Brain microvascular endothelial cell (primary cell): ENCODE measurements around the gene TRIP12.

ENCODE experiments used
- DNase-seq: peaks from one replicate; pipeline ENCODE4 v3.0.0-alpha.2; 2020
- H3K27ac ChIP-seq: fragments of 250-450 bp; sonication (Bioruptor Pico); 2 replicates; pipeline ENCODE4 v1.5.1; 2020; ENCODE audit warnings: mild to moderate bottlenecking, moderate library complexity
- H3K27me3 ChIP-seq: fragments of 250-450 bp; sonication (Bioruptor Pico); replicated peaks from 2 replicates; pipeline ENCODE4 v1.5.1; 2020; ENCODE audit warnings: mild to moderate bottlenecking
- H3K36me3 ChIP-seq: fragments of 250-450 bp; sonication (Bioruptor Pico); replicated peaks from 2 replicates; pipeline ENCODE4 v1.5.1; 2020; ENCODE audit warnings: mild to moderate bottlenecking
- H3K4me3 ChIP-seq: 2 replicates; pipeline ENCODE4 v1.5.1; 2011; ENCODE audit warnings: low read depth, mild to moderate bottlenecking, control low read depth, low read length, moderate library complexity
- CTCF ChIP-seq: IDR thresholded peaks from 2 replicates; pipeline ENCODE4 v1.5.1; 2011; ENCODE audit warnings: low read depth, mild to moderate bottlenecking, moderate library complexity, low read length, control low read depth, inconsistent platforms; ENCODE audit errors: missing control alignments
- in situ Hi-C: cut with HindIII; loops from 2 replicates; pipeline ENCODE4 v1.10.0; 2017; ENCODE audit warnings: low sequenced_read_pairs, low pct_ligation_motif_present

TRIP12 gene

GRCh38 chr2:229832510-229832898 lies 89.3 kb downstream of the TRIP12 start:
- Histone ChIP-seq H3K36me3 (peaks cover 13% of the 10 kb centered on the region), H3K27ac (no peak overlapping the region), H3K4me3 (no peak overlapping the region), H3K27me3 (no peaks in the 10 kb centered on the region)
- no peak for DNase-seq
- in situ Hi-C loops = no loop called here
- TF ChIP-seq CTCF = no peak

- Histone ChIP-seq H3K36me3 (peaks cover 15% of the 10 kb centered on the region), H3K27me3 (no peaks in the 10 kb centered on the region), H3K27ac (no peak overlapping the region), H3K4me3 (no peak overlapping the region)
- TF ChIP-seq CTCF = no peak
- no peak for DNase-seq
- in situ Hi-C loops = no loop called here
Observed at GRCh38 chr2:229831805-229832509, 89.9 kb downstream of the TRIP12 start.

- peak; percentile 27 for TF ChIP-seq CTCF
- Histone ChIP-seq H3K27me3 (no peaks in the 10 kb centered on the region), H3K4me3 (no peak overlapping the region), H3K27ac (no peak overlapping the region), H3K36me3 (peaks cover 29% of the 10 kb centered on the region)
- no peak for DNase-seq
- in situ Hi-C loops = no loop called here
Observed at GRCh38 chr2:229825476-229825875, 96.3 kb downstream of the TRIP12 start.

GRCh38 chr2:229821316-229821715 lies 100.5 kb downstream of the TRIP12 start:
- no peak for DNase-seq
- no peaks in the 10 kb centered on the region for H3K27me3 ChIP-seq
- H3K36me3 ChIP-seq = peaks cover 20% of the 10 kb centered on the region
- H3K27ac ChIP-seq = no peak overlapping the region
- no peak overlapping the region for H3K4me3 ChIP-seq
- TF ChIP-seq CTCF = no peak
- in situ Hi-C loops = no loop called here

DNA sequence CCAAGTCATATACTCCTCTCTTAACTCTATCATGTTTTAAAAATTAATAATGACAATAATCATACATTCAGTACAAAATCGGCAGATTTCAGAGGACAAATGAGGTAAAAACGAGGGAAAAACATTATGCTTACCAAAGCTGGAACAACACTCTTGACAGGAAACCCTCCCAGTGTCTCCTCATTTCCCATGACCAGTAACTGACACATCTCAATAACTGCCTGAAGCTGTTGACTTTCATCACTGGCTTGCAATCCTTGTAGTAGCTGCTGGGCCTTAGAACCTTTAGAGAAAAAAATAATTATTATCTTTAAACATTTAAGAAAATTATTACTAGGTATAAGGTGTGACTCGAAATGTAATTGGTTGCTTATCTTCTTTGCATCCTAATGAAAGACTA lies 103.6 kb downstream of the TRIP12 start:
- Histone ChIP-seq H3K27me3 (no peaks in the 10 kb centered on the region), H3K4me3 (no peak overlapping the region), H3K36me3 (peaks cover 24% of the 10 kb centered on the region), H3K27ac (no peak overlapping the region)
- no peak for DNase-seq
- no peak for TF ChIP-seq CTCF
- in situ Hi-C loops = no loop called here

DNA sequence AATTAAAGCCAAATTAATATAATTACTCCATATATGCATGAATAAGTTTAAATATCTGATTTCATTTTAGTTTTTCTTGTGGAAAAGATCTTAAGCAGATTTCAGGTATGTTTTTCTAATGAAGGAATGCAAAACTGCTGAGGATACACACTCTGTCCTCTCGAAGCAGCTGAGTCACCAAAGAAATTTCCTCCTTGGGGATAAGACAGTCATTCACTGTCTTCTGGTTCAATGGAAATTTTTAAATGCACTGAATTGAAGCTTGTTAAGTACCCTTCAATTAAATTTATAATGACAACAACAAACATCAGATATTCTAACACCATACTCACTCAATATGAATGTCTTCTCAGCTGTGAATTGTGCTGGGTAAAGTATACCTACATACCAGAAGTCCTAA lies 106.0 kb downstream of the TRIP12 start:
- H3K27me3 ChIP-seq = no peaks in the 10 kb centered on the region
- no peak overlapping the region for H3K4me3 ChIP-seq
- peaks cover 27% of the 10 kb centered on the region for H3K36me3 ChIP-seq
- peak; percentile 42 for DNase-seq
- no peak for TF ChIP-seq CTCF
- H3K27ac ChIP-seq = peak overlapping the region; percentile 57
- in situ Hi-C loops = no loop called here
